Activated CD4-positive, alpha-beta T cell treated with anti-CD3 and anti-CD28 coated beads for 24 hours (primary cell): Measurements from ENCODE around the gene TMPRSS9.
"Not testable (repeated sequence)": the region's sequence is repeated elsewhere in the genome, so short reads cannot be mapped to it uniquely, and the experiment has no call there.

Experiments
- DNase-seq, 2 donors: peaks; one replicate each; pipeline ENCODE4 v3.0.0-alpha.2; 2020; ENCODE audit warnings: low read depth in 2 of 2

TMPRSS9 gene

DNA sequence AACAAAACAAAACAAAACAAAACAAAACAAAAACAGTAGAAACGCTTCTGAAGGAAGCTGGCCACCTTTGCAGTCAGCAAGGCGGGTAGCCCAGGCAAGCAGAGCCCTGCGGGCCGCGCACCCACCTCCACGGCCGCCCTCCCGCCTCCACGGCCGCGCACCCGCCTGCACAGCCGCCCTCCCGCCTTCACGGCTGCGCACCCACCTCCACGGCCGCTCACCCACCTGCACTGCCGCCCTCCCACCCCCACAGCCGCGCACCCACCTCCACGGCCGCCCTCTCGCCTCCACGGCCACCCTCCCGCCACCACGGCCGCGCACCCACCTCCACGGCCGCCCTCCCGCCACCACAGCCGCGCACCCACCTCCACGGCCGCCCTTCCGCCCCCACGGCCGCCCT is 76.3 kb downstream of the TMPRSS9 start:
- DNase-seq, result no peak

DNA sequence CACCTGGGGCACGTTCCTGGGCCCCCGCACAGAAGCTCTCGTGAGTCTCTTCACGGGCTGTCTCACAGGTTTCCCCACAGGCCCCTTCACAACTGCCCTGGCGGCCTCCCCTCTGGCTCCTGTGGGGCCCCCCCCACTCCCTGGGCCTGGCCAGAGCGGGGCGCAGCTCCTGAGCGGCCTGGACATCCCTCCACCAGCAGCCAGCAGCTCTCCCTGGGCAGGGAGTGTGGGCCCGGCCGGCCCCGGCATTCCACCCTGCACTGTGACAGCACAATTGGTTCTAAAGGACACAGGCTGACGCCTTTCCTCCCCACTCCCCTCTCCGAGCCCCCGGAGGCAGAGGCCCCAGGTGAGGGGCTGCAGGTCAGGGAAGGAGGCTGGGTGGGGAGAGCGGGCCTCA is 76.9 kb downstream of the TMPRSS9 start:
- DNase-seq, result no peak

GRCh38 chr19:2438178-2438577 is 78.1 kb downstream of the TMPRSS9 start:
- no peak for DNase-seq

DNA sequence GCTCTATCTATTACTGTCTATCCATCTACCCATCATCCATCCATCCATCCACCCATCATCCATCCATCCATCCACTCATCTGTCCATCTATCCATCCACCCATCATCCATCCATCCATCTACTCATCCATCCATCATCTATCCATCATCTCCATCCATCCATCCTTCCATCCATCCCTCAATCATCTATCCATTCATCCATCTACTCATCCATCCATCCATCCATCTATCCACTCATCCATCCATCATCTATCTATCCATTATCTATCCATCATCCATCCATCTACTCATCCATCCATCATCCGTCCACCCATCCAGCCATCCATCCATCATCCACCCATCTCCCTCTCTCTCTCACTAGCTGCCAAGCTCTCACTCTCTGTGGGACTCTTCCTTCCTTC is 80.5 kb downstream of the TMPRSS9 start:
- no peak for DNase-seq

GRCh38 chr19:2441096-2441752 is 81.2 kb downstream of the TMPRSS9 start:
- DNase-seq, result no peak

GRCh38 chr19:2443116-2443784 is 83.2 kb downstream of the TMPRSS9 start:
- DNase-seq, result no peak

- DNase-seq, result no peak
These were observed 83.7 kb downstream of the TMPRSS9 start for GRCh38 chr19:2443785-2444182.

DNA sequence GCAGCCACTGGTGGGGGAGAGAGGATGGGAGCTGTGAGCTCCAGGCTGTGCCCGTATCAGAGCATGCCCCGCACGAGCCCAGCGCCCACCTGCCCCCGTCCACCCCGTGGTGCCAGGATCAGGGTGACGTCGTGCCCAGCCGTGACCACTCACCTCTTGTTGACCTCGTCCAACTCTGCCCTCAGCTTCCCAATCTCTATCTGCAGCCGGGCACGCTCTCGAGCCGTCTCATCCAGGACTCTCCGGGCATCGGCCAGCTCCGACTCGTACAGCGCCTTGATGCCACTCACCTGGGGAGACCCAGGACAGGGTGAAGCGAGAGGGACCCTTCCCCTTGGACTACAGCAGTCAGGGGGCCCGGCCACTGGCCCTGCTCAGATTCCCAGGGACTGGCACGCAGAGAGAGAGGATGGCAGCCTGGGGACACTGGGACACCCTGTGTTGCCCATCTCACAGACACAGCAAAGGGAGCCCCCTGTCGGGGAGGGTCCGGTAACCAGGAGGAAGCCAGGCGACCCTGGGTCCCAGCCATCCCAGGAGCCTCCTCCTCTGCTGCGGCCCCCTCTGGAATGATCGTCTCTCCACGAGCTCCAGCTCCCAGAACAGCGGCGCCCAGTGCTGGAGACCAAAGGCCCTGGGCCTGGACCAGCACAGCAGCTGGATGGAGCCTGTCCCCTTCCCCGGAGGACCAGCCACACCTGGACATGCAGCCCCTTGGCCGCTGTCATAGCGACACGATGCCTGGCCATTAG is 84.4 kb downstream of the TMPRSS9 start:
- no peak for DNase-seq

DNA sequence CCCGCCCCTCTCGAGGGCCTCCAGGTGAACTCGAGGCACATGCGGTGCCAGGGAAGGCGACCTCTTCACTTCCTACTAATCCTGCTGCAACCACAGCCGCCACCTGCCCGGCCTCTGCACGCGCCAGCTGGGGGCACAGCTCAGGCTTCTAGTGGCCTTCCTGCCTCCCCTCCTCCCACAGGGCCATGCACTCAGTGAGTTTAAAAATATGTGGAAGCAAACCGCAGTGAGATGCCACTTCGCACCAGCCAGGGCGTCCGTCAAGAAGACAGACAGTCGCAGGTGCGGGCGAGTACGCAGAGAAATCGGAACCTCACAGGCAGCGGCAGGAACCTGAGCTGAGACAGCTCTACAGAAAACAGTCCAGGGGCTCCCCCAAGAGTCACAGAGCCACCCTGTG is 86.3 kb downstream of the TMPRSS9 start:
- no peak for DNase-seq

- DNase-seq, result no peak
These were observed 89.0 kb downstream of the TMPRSS9 start for GRCh38 chr19:2449019-2449418.

GRCh38 chr19:2451138-2451537 is 91.1 kb downstream of the TMPRSS9 start:
- DNase-seq, result no peak

- no peak for DNase-seq
These were observed 91.7 kb downstream of the TMPRSS9 start for GRCh38 chr19:2451741-2452140.

- DNase-seq, result no peak
These were observed 93.5 kb downstream of the TMPRSS9 start for GRCh38 chr19:2453431-2454025.

DNA sequence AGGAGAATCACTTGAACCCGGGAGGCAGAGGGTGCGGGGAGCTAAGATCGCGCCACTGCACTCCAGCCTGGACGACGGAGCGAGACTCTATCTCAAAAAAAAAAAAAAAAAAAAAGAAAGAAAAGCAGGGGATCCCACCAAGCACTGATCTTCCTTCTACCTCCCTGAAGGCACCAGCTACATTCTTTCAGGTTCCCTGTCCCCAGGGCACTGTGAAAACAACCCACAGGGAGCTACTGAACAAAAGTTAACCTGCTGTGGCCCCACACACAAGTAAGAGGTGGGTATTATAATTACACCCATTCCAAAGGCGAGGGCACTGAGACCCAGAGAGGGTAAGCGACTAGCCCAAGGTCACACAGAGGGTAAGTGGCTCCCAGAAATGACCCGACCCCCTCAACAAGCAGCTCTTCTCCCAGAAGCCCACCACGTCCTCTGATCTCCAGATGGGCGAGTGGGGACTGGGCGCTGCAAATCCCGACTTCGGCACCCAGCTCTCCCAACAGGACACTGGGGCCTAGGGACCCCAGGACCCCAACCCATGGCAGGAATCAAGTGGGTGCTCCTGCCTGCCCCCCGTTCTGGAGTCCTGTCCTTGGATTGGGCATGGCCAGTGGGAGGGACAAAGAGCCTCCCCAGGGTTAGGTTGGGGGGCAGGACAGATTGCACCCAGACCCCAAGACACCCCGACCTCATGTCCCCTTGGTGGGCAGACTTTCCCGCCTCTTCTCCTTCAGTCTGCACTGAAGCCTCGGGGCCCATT is 94.3 kb downstream of the TMPRSS9 start:
- DNase-seq, result no peak

DNA sequence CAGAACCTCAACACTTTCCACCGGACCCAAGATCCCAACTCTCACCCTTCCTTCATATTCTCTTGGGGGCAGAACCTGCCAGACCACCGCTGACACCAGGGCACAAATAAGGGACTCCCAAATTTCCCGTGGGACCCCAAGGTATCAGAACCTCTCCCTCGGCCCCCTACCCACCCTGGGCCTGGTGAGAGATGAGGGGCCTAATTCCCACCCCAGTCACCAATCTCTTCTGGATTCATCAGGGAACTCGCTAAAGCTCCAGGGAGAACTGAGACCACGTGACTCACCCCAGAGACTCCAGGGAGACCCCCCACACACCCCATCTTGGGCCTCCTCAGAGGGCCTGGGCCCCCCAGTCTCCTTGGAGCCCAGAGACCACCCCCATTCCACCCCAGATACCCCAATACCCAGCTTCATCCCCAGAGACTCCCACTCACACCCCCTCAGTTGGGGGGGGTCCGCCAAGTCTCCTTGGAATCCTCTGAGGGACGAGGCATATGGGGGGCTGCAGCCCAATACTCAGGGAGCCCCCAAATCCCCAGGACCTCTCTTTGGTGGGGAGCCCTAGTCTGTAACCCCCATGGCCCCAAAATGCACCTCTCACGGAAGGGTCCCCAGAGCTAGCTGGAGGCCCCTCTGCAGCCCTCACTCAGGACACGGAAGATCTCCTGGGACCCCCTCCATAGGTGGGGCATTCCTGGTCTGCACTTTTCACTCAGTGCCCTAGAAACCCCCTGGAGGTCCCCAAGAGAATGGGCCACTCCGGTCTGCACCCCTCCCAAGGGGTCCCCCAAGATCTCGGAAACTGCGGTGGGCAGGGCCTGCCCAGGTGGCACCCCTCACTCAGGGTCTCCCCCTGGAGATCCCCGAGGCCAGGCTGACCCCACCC is 95.1 kb downstream of the TMPRSS9 start:
- no peak for DNase-seq

- DNase-seq, result peak in 1 of 2 donors; percentile 46
These were observed 95.9 kb downstream of the TMPRSS9 start for GRCh38 chr19:2455851-2456570.

GRCh38 chr19:2457394-2458037 is 97.5 kb downstream of the TMPRSS9 start:
- no peak for DNase-seq

DNA sequence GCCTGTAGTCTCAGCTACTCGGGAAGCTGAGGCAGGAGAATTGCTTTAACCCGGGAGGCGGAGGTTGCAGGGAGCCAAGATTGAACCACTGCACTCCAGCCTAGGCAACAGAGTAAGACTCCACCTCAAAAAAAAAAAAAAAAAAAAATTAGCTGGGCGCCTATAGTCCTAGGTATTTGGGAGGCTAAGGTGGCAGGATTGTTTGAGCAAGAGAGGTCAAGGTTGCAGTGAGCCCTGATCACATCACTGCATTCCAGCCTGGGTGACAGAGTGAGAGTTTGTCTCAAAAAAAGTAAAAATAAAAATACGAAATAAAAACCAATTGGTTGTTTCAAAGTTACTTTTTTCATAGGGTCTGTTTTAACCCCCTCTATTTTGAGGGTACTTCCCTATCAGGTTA is 98.0 kb downstream of the TMPRSS9 start:
- no peak for DNase-seq

- not testable (repeated sequence) for DNase-seq
These were observed 98.7 kb downstream of the TMPRSS9 start for GRCh38 chr19:2458776-2459175.

DNA sequence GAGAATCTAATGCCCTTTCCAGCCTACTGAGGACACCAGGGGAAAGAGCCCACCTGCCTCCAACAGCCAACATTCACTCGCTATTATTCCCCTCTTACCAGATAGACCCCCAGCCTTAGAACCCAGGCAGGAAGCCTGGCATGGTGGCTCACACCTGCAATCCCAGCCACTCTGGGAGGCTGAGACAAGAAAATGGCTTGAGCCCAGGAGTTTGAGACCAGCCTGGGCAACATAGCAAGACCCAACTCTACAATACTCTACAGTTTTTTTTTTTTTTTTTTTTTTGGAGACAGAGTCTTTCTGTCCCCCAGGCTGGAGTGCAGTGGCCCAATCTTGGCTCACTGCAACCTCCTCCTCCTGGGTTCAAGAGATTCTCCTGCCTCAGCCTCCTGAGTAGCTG is 100.2 kb downstream of the TMPRSS9 start:
- no peak for DNase-seq
